Osteoblast (primary cell): Measurements from ENCODE around the gene ARHGEF40. TPM values are rescaled to one million over a fixed set of nuclear protein-coding genes. Genes with fewer than 3 reads are reported as not detected.

Experiments used
- DNase-seq: peaks from one replicate; pipeline ENCODE4 v3.0.0; 2011; ENCODE audit warnings: low spot score, mixed read lengths; ENCODE audit not compliant: insufficient read length; ENCODE audit errors: missing footprints
- H2AFZ ChIP-seq: 2 replicates; pipeline ENCODE4 v1.6.0; 2011; ENCODE audit warnings: mild to moderate bottlenecking, low read length
- H3K27ac ChIP-seq: 2 replicates; pipeline ENCODE4 v1.5.1; 2011; ENCODE audit warnings: mild to moderate bottlenecking, low read depth, low read length, moderate library complexity
- H3K27me3 ChIP-seq: 2 replicates; pipeline ENCODE4 v1.6.0; 2012; ENCODE audit warnings: mild to moderate bottlenecking, control low read depth, inconsistent platforms, low read length, moderate library complexity; ENCODE audit not compliant: insufficient read depth
- H3K36me3 ChIP-seq: 2 replicates; pipeline ENCODE4 v1.5.1; 2011; ENCODE audit warnings: mild to moderate bottlenecking, low read length, control low read depth, moderate library complexity; ENCODE audit not compliant: insufficient read depth
- H3K4me1 ChIP-seq: 2 replicates; pipeline ENCODE4 v1.5.1; 2011; ENCODE audit warnings: mild to moderate bottlenecking, low read length, control low read depth, moderate library complexity; ENCODE audit not compliant: insufficient read depth
- H3K4me2 ChIP-seq: 2 replicates; pipeline ENCODE4 v1.6.0; 2011; ENCODE audit warnings: mild to moderate bottlenecking, low read length; ENCODE audit not compliant: insufficient read depth
- H3K4me3 ChIP-seq: fragments of 200-600 bp; sonication (generic); 3 replicates; pipeline ENCODE4 v1.5.1; 2012; ENCODE audit warnings: mild to moderate bottlenecking, low read length, inconsistent platforms; ENCODE audit not compliant: insufficient read depth
- H3K79me2 ChIP-seq: 2 replicates; pipeline ENCODE4 v1.6.0; 2012; ENCODE audit warnings: mild to moderate bottlenecking, low read length, control low read depth, inconsistent platforms; ENCODE audit not compliant: insufficient read depth
- H3K9me3 ChIP-seq: 2 replicates; pipeline ENCODE4 v1.5.1; 2011; ENCODE audit warnings: low read depth, low read length, control low read depth
- H4K20me1 ChIP-seq: 2 replicates; pipeline ENCODE4 v1.6.0; 2012; ENCODE audit warnings: mild to moderate bottlenecking, low read length, control low read depth; ENCODE audit not compliant: insufficient read depth
- CTCF ChIP-seq: IDR thresholded peaks from 2 replicates; pipeline ENCODE4 v1.5.1; 2011; ENCODE audit warnings: mild to moderate bottlenecking, low read depth, low read length, moderate library complexity; ENCODE audit errors: extremely low read depth
- total RNA-seq: library from RNA; depleted of rRNA; stranded (reverse); fragments of >200 nt; gene quantifications from 2 replicates; pipeline ENCODE4 v1.2.3, GENCODE V29; 2012

ARHGEF40 gene
- total RNA-seq, 1 donor: 33.3 TPM

GRCh38 chr14:21097636-21098075 is 27.6 kb downstream of the ARHGEF40 start:
- H3K36me3 ChIP-seq: no peaks in the 10 kb centered on the region
- H3K4me2 ChIP-seq: no peak overlapping the region

DNA sequence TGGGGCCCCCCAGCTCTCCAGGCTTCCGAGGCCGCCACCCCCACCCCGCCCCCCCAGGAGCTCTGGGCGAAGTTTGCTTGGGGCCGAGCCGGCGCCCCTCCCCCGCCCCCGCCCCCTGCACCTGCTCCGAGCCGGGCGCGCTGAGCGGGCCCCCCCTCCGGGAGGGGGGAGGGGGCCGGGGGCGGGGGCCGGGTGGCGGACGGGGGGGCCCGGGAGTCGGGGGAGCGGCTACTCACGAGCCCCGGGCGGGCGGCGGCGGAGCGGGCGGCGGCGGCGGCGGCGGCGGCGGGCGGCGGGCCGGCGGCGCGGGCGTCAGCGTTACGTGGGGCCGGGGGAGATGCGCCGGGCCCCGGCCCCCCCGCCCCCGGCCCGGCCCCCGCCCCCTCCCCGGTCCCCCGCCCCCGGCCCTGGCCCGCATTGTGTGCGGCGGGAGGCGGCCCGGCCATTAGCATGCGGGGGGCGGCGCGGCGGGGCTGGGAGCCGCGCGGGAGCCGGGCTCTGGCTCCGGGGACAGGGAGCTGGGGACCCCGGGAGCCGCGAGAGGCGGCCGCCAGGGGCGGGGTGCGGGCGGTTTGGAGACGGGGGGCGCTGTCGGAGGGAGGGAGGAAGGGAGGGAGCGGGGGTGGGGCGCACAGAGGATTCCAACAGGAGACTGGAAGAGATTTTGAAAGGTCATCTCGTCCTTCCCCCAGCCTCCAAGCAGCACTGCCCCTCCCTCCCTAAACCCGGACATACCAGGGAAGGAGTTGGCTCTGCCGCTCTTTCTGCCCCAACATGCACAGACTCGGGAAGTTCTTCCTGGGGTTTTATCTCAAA is 28.2 kb downstream of the ARHGEF40 start, which contains the start of gene ZNF219:
ZNF219 (minus strand) TSS at position 580 of the 816 bp plus-strand sequence. CDS start 5,064 bp downstream, outside the sequence.
- H2AFZ ChIP-seq: peak within 1 kb of the TSS; percentile 90
- peak within 1 kb of the TSS; percentile 78 for H3K4me3 ChIP-seq
- H3K27ac ChIP-seq: no peak within 1 kb of the TSS
- peaks cover 21% of the 10 kb centered on the region for H3K4me1 ChIP-seq
- TF ChIP-seq CTCF: no peak
- H3K9me3 ChIP-seq: no peaks in the 10 kb centered on the region
- no peaks in the 10 kb centered on the region for H3K36me3 ChIP-seq
- H4K20me1 ChIP-seq: peaks cover 6% of the 10 kb centered on the region
- DNase-seq: peak; percentile 96
- peak within 1 kb of the TSS; percentile 95 for H3K4me2 ChIP-seq
- no peaks in the 10 kb centered on the region for H3K79me2 ChIP-seq
- peaks cover 6% of the 10 kb centered on the region for H3K27me3 ChIP-seq

More at GRCh38 chr14:21097636-21098075, 27.6 kb downstream of the ARHGEF40 start:
- peak; percentile 83 for DNase-seq
- no peaks in the 10 kb centered on the region for H3K79me2 ChIP-seq
- H2AFZ ChIP-seq: no peak overlapping the region
- H3K4me1 ChIP-seq: peaks cover 18% of the 10 kb centered on the region
- no peak for TF ChIP-seq CTCF
- H3K9me3 ChIP-seq: no peaks in the 10 kb centered on the region
- peaks cover 6% of the 10 kb centered on the region for H3K27me3 ChIP-seq
- H3K27ac ChIP-seq: no peak overlapping the region
- H4K20me1 ChIP-seq: peaks cover 10% of the 10 kb centered on the region
- no peak overlapping the region for H3K4me3 ChIP-seq

DNA sequence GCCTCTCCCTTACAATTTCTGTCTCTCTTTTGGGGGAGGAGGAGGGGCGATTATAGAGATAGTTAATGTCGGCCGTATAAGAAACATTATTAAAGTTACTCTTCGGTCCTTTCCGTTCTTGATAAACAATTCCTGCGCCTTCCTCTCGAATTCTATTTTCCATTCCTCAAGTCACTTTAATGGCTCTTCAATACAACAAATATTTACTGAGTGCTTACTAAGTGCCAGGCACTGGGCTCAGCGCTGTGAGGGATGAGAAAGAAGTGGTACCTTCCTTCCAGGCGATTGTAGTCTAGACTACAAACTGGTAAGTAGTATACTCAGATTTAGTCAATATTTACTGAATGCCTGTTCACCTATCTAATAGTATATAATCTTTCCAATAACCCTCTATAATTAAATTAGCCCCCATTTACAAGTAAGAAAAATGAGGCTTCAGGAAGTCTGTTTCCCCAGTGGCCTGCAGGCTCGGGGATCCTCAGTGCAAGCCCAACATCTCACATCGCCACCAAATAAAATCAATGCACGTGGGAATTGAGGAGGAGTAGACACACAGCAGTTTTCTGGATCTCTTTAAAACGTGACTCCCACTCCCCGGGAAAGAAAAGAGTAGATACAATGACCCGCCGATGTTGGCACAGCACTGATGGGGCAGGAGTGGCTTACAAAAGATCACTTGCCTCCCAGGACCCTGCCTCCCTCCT is 28.9 kb downstream of the ARHGEF40 start:
- peaks cover 6% of the 10 kb centered on the region for H3K27me3 ChIP-seq
- peak overlapping the region; percentile 90 for H2AFZ ChIP-seq
- H3K9me3 ChIP-seq: no peaks in the 10 kb centered on the region
- no peak for TF ChIP-seq CTCF
- peak overlapping the region; percentile 95 for H3K4me2 ChIP-seq
- H3K79me2 ChIP-seq: no peaks in the 10 kb centered on the region
- DNase-seq: peak; percentile 86
- no peaks in the 10 kb centered on the region for H3K36me3 ChIP-seq
- H3K27ac ChIP-seq: no peak overlapping the region
- H3K4me1 ChIP-seq: peaks cover 25% of the 10 kb centered on the region
- H4K20me1 ChIP-seq: no peaks in the 10 kb centered on the region
- peak overlapping the region; percentile 78 for H3K4me3 ChIP-seq

GRCh38 chr14:21099596-21099985 is 29.5 kb downstream of the ARHGEF40 start:
- H3K4me1 ChIP-seq: peaks cover 28% of the 10 kb centered on the region
- H4K20me1 ChIP-seq: no peaks in the 10 kb centered on the region
- H3K4me3 ChIP-seq: no peak overlapping the region
- H3K4me2 ChIP-seq: peak overlapping the region; percentile 95
- no peak overlapping the region for H3K27ac ChIP-seq
- no peaks in the 10 kb centered on the region for H3K9me3 ChIP-seq
- H3K36me3 ChIP-seq: no peaks in the 10 kb centered on the region
- no peaks in the 10 kb centered on the region for H3K79me2 ChIP-seq
- peak; percentile 53 for DNase-seq
- TF ChIP-seq CTCF: no peak
- H2AFZ ChIP-seq: peak overlapping the region; percentile 90
- H3K27me3 ChIP-seq: peaks cover 6% of the 10 kb centered on the region
